ENCODE measurements around the gene TNS2. TPM values are rescaled to one million over a fixed set of nuclear protein-coding genes. Genes with fewer than 3 reads are reported as not detected.
A peak's percentile ranks its signal among the peaks of the same experiment; 100 is the strongest.
"Not testable (repeated sequence)": the region's sequence is repeated elsewhere in the genome, so short reads cannot be mapped to it uniquely, and the experiment has no call there.

Gene TNS2
- 1.8 and 2.3 TPM in 2 replicates for total RNA-seq

GRCh38 chr12:53049571-53050318 lies at the start of gene TNS2:
Gene TNS2, plus strand, starts transcription at chr12:53050065. Its CDS starts 121 bp downstream, at chr12:53050186.
- H3K4me1 Mint-ChIP-seq: peaks cover 35% of the 10 kb centered on the region
- H3K9me3 Mint-ChIP-seq: no peaks in the 10 kb centered on the region
- no peaks in the 10 kb centered on the region for H3K36me3 Mint-ChIP-seq (ENCODE audit: low read depth)
- intact Hi-C loops (cut with micrococcal nuclease): loop anchor here (5.0 kb wide), 1 partner anchor 48 kb away; the partner anchor contains the start of gene IGFBP6
- peak within 1 kb of the TSS; percentile 30 for H3K4me3 Mint-ChIP-seq
- no peak for DNase-seq
- H3K27ac Mint-ChIP-seq: no peak within 1 kb of the TSS
- no peaks in the 10 kb centered on the region for H3K27me3 Mint-ChIP-seq

- no peak overlapping the region for H3K4me3 Mint-ChIP-seq
- H3K9me3 Mint-ChIP-seq: no peaks in the 10 kb centered on the region
Measured at GRCh38 chr12:53004178-53004577, 45.7 kb upstream of the TNS2 start.

GRCh38 chr12:53004582-53004981 lies 45.3 kb upstream of the TNS2 start:
- Mint-ChIP-seq H3K27ac (no peak overlapping the region), H3K27me3 (peaks cover 8% of the 10 kb centered on the region), H3K4me3 (peak overlapping the region; percentile 3), H3K9me3 (no peaks in the 10 kb centered on the region), H3K4me1 (peaks cover 18% of the 10 kb centered on the region), H3K36me3 (ENCODE audit: low read depth) (peaks cover 24% of the 10 kb centered on the region)
- DNase-seq: peak; percentile 58
- intact Hi-C loops (cut with micrococcal nuclease): no loop called here

More at GRCh38 chr12:53004178-53004577, 45.7 kb upstream of the TNS2 start:
- Mint-ChIP-seq H3K27me3 (peaks cover 9% of the 10 kb centered on the region), H3K36me3 (ENCODE audit: low read depth) (peaks cover 23% of the 10 kb centered on the region), H3K4me1 (peaks cover 18% of the 10 kb centered on the region), H3K27ac (no peak overlapping the region)
- intact Hi-C loops (cut with micrococcal nuclease): no loop called here
- DNase-seq: no peak

GRCh38 chr12:53005215-53005985 lies 44.5 kb upstream of the TNS2 start:
- Mint-ChIP-seq H3K4me1 (peaks cover 24% of the 10 kb centered on the region), H3K27me3 (peaks cover 4% of the 10 kb centered on the region), H3K9me3 (no peaks in the 10 kb centered on the region), H3K4me3 (peak overlapping the region; percentile 88), H3K36me3 (ENCODE audit: low read depth) (peaks cover 31% of the 10 kb centered on the region), H3K27ac (peak overlapping the region; percentile 98)
- DNase-seq: peak; percentile 64
- intact Hi-C loops (cut with micrococcal nuclease): loop anchor here (5.0 kb wide), 3 partner anchors 447 to 1923 kb away; partner anchors contain the start of genes CSRNP2, NR4A1 and PCBP2

- Mint-ChIP-seq H3K27ac (peak within 1 kb of the TSS; percentile 98), H3K4me1 (peaks cover 26% of the 10 kb centered on the region), H3K9me3 (no peaks in the 10 kb centered on the region), H3K36me3 (ENCODE audit: low read depth) (peaks cover 34% of the 10 kb centered on the region), H3K4me3 (peak within 1 kb of the TSS; percentile 88), H3K27me3 (peaks cover 4% of the 10 kb centered on the region)
- intact Hi-C loops (cut with micrococcal nuclease): loop anchor here (2.0 to 5.0 kb wide), 4 partner anchors 41 to 1924 kb away; partner anchors contain the start of genes CSRNP2, NR4A1 and PCBP2
- peak; percentile 100 for DNase-seq
Measured at GRCh38 chr12:53005986-53006809, 43.7 kb upstream of the TNS2 start, which contains the start of gene EIF4B. Gene EIF4B, plus strand, starts transcription at chr12:53006456. Its CDS starts 28 bp downstream, at chr12:53006484.

- Mint-ChIP-seq H3K9me3 (no peaks in the 10 kb centered on the region), H3K4me1 (peaks cover 33% of the 10 kb centered on the region), H3K27me3 (peaks cover 3% of the 10 kb centered on the region), H3K27ac (peak overlapping the region; percentile 98), H3K4me3 (peak overlapping the region; percentile 88), H3K36me3 (ENCODE audit: low read depth) (peaks cover 39% of the 10 kb centered on the region)
- intact Hi-C loops (cut with micrococcal nuclease): loop anchor here (2.0 to 5.0 kb wide), 4 partner anchors 40 to 1925 kb away; partner anchors contain the start of genes CSRNP2, NR4A1 and PCBP2
- peak; percentile 92 for DNase-seq
Measured at GRCh38 chr12:53006810-53007309, 43.0 kb upstream of the TNS2 start.

- H3K4me1 Mint-ChIP-seq: peaks cover 35% of the 10 kb centered on the region
- intact Hi-C loops (cut with micrococcal nuclease): loop anchor here (2.0 to 5.0 kb wide), 4 partner anchors 39 to 1925 kb away; partner anchors contain the start of genes CSRNP2, NR4A1 and PCBP2
- peak overlapping the region; percentile 98 for H3K27ac Mint-ChIP-seq
- peaks cover 2% of the 10 kb centered on the region for H3K27me3 Mint-ChIP-seq
- no peaks in the 10 kb centered on the region for H3K9me3 Mint-ChIP-seq
- H3K36me3 Mint-ChIP-seq (ENCODE audit: low read depth): peaks cover 40% of the 10 kb centered on the region
- H3K4me3 Mint-ChIP-seq: peak overlapping the region; percentile 92
- DNase-seq: no peak
Measured at GRCh38 chr12:53007343-53007742, 42.5 kb upstream of the TNS2 start.

- intact Hi-C loops (cut with micrococcal nuclease): loop anchor here (5.0 kb wide), 3 partner anchors 444 to 1926 kb away; partner anchors contain the start of genes CSRNP2, NR4A1 and PCBP2
- not testable (repeated sequence) for H3K27me3 Mint-ChIP-seq, H3K9me3 Mint-ChIP-seq, DNase-seq
- Mint-ChIP-seq H3K27ac (peak overlapping the region; percentile 80), H3K36me3 (ENCODE audit: low read depth) (peaks cover 44% of the 10 kb centered on the region), H3K4me3 (peak overlapping the region; percentile 92), H3K4me1 (peaks cover 36% of the 10 kb centered on the region)
Measured at GRCh38 chr12:53008760-53009159, 41.1 kb upstream of the TNS2 start.

GRCh38 chr12:53010955-53011354 lies 38.9 kb upstream of the TNS2 start:
- peaks cover 53% of the 10 kb centered on the region for H3K36me3 Mint-ChIP-seq (ENCODE audit: low read depth)
- no peak for DNase-seq
- intact Hi-C loops (cut with micrococcal nuclease): no loop called here
- no peaks in the 10 kb centered on the region for H3K9me3 Mint-ChIP-seq
- no peak overlapping the region for H3K27ac Mint-ChIP-seq
- no peak overlapping the region for H3K4me3 Mint-ChIP-seq
- peaks cover 39% of the 10 kb centered on the region for H3K4me1 Mint-ChIP-seq
- peaks cover 2% of the 10 kb centered on the region for H3K27me3 Mint-ChIP-seq

- Mint-ChIP-seq H3K27ac (peak overlapping the region; percentile 14), H3K4me3 (no peak overlapping the region), H3K9me3 (no peaks in the 10 kb centered on the region), H3K36me3 (ENCODE audit: low read depth) (peaks cover 52% of the 10 kb centered on the region), H3K4me1 (peaks cover 39% of the 10 kb centered on the region), H3K27me3 (no peaks in the 10 kb centered on the region)
- DNase-seq: no peak
- intact Hi-C loops (cut with micrococcal nuclease): no loop called here
Measured at GRCh38 chr12:53011889-53012288, 38.0 kb upstream of the TNS2 start.

GRCh38 chr12:53012928-53013327 lies 36.9 kb upstream of the TNS2 start:
- peaks cover 32% of the 10 kb centered on the region for H3K4me1 Mint-ChIP-seq
- no peak for DNase-seq
- intact Hi-C loops (cut with micrococcal nuclease): no loop called here
- no peak overlapping the region for H3K27ac Mint-ChIP-seq
- H3K27me3 Mint-ChIP-seq: no peaks in the 10 kb centered on the region
- H3K4me3 Mint-ChIP-seq: no peak overlapping the region
- H3K9me3 Mint-ChIP-seq: no peaks in the 10 kb centered on the region
- H3K36me3 Mint-ChIP-seq (ENCODE audit: low read depth): peaks cover 55% of the 10 kb centered on the region

- no peaks in the 10 kb centered on the region for H3K9me3 Mint-ChIP-seq
- no peak for DNase-seq
- H3K4me3 Mint-ChIP-seq: no peak overlapping the region
- H3K36me3 Mint-ChIP-seq (ENCODE audit: low read depth): peaks cover 58% of the 10 kb centered on the region
- peak overlapping the region; percentile 41 for H3K27ac Mint-ChIP-seq
- no peaks in the 10 kb centered on the region for H3K27me3 Mint-ChIP-seq
- intact Hi-C loops (cut with micrococcal nuclease): no loop called here
- peaks cover 26% of the 10 kb centered on the region for H3K4me1 Mint-ChIP-seq
Measured at GRCh38 chr12:53014709-53015108, 35.2 kb upstream of the TNS2 start.

GRCh38 chr12:53025250-53025649 lies 24.6 kb upstream of the TNS2 start:
- peaks cover 69% of the 10 kb centered on the region for H3K36me3 Mint-ChIP-seq (ENCODE audit: low read depth)
- no peak overlapping the region for H3K4me3 Mint-ChIP-seq
- peak overlapping the region; percentile 37 for H3K27ac Mint-ChIP-seq
- H3K9me3 Mint-ChIP-seq: no peaks in the 10 kb centered on the region
- no peaks in the 10 kb centered on the region for H3K27me3 Mint-ChIP-seq
- peaks cover 8% of the 10 kb centered on the region for H3K4me1 Mint-ChIP-seq
- DNase-seq: no peak
- intact Hi-C loops (cut with micrococcal nuclease): no loop called here
